Vagina (tissue), 2 donors: ENCODE measurements around the gene WWC2.

Experiments used
- POLR2A ChIP-seq, 2 donors: fragments of 450-650 bp; IDR thresholded peaks; one replicate each; pipeline ENCODE4 v1.6.1; 2017; ENCODE audit warnings: antibody characterized with exemption in 2 of 2, mild to moderate bottlenecking in 2 of 2, moderate library complexity in 2 of 2
- TF ChIP-seq, protein P1 (sequence below), 3 experiments: fragments of 450-650 bp in 2 of 3; fragments of 200-600 bp in 1 of 3; sonication (generic) in 1 of 3; IDR thresholded peaks; one replicate each; pipeline ENCODE4 v1.5.1; 2017 to 2019; ENCODE audit warnings: antibody characterized with exemption in 3 of 3, mild to moderate bottlenecking in 2 of 3, moderate library complexity in 2 of 3

DNA sequence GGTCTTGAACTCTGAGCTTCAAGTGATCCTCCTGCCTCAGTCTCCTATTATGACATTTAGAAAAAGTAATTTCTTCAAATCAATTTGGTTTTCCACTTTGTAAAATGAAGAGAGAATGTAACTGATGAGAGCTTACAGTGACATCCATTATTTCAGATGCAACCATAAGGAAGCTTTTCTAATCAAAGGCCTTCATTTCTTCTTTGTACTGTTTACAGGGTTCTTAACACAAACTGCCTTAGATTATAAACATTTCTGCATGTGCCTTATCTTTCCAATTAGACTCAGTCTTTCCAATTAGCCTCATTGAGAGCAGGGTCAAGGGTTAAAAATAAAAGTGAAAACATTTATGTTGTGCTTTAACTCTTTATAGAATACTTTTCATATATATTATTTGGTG, 71.8 kb downstream of the WWC2 start:
- TF ChIP-seq, protein P1, sequence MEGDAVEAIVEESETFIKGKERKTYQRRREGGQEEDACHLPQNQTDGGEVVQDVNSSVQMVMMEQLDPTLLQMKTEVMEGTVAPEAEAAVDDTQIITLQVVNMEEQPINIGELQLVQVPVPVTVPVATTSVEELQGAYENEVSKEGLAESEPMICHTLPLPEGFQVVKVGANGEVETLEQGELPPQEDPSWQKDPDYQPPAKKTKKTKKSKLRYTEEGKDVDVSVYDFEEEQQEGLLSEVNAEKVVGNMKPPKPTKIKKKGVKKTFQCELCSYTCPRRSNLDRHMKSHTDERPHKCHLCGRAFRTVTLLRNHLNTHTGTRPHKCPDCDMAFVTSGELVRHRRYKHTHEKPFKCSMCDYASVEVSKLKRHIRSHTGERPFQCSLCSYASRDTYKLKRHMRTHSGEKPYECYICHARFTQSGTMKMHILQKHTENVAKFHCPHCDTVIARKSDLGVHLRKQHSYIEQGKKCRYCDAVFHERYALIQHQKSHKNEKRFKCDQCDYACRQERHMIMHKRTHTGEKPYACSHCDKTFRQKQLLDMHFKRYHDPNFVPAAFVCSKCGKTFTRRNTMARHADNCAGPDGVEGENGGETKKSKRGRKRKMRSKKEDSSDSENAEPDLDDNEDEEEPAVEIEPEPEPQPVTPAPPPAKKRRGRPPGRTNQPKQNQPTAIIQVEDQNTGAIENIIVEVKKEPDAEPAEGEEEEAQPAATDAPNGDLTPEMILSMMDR (IDR thresholded peaks at IDR 0.05) = no peak
- TF ChIP-seq POLR2A (IDR thresholded peaks at IDR 0.05) = no peak
